Stomach (tissue), 9 donors: Measurements from ENCODE around the gene FAM120A. TPM values are rescaled to one million over a fixed set of nuclear protein-coding genes. Genes with fewer than 3 reads are reported as not detected.

Source experiments
- DNase-seq, 2 donors: peaks; one replicate each; pipeline versions ENCODE4 v3.0.0 to v3.0.0-alpha.2; 2013 to 2019
- H3K27ac ChIP-seq, 5 donors: fragments of 200-600 bp in 4 of 5; sonication (generic) in 4 of 5; one replicate each; pipeline ENCODE4 v1.5.1; 2013 to 2019; ENCODE audit warnings: mild to moderate bottlenecking in 1 of 5, moderate library complexity in 1 of 5
- H3K27me3 ChIP-seq, 3 donors: fragments of 200-600 bp; sonication (generic); one replicate each; pipeline ENCODE4 v1.5.1; 2017 to 2019; ENCODE audit warnings: mixed run types in 1 of 3
- H3K36me3 ChIP-seq, 4 donors: fragments of 200-600 bp; sonication (generic); 1 replicate in 3 of 4; 2 replicates in 1 of 4; pipeline ENCODE4 v1.5.1; 2016 to 2019
- H3K4me1 ChIP-seq, 4 donors: fragments of 200-600 bp; sonication (generic); one replicate each; pipeline ENCODE4 v1.5.1; 2016 to 2019
- H3K4me3 ChIP-seq, 4 donors: fragments of 200-600 bp; sonication (generic) in 3 of 4; one replicate each; pipeline ENCODE4 v1.5.1; 2016 to 2019; ENCODE audit warnings: mild to moderate bottlenecking in 1 of 4
- H3K9me3 ChIP-seq, 4 donors: fragments of 200-600 bp; sonication (generic); one replicate each; pipeline ENCODE4 v1.5.1; 2016 to 2019
- EP300 ChIP-seq: sonication (generic); formaldehyde crosslinking; IDR thresholded peaks from one replicate; pipeline ENCODE4 v1.6.1; 2017; ENCODE audit warnings: antibody characterized with exemption
- POLR2A ChIP-seq, 4 donors: fragments of 450-650 bp; IDR thresholded peaks; one replicate each; pipeline ENCODE4 v1.6.1; 2016; ENCODE audit warnings: antibody characterized with exemption in 4 of 4, control low read depth in 2 of 4, mild to moderate bottlenecking in 1 of 4, moderate library complexity in 1 of 4
- POLR2AphosphoS5 ChIP-seq, 3 donors: sonication (generic); formaldehyde crosslinking; IDR thresholded peaks; one replicate each; pipeline ENCODE4 v1.6.1; 2016; ENCODE audit warnings: antibody characterized with exemption in 3 of 3
- WGBS, 5 donors: extraction: QIAGEN DNeasy Blood & Tissue Kit in 3 of 5; methylation state at CpG; one replicate each; pipeline versions ENCODE4 v1.1.5 to v1.1.7; 2013 to 2018; 5-methylcytosine and 5-hydroxymethylcytosine counted together
- intact Hi-C: fragments of 100-400 bp; cut with DNase I; formaldehyde crosslinking; loops from one replicate; pipeline ENCODE4 v1.15.1; 2023; ENCODE audit warnings: low total_unique reads
- polyA plus RNA-seq, 3 donors: library from polyadenylated mRNA; stranded (reverse); fragments of 200-250 nt; gene quantifications; one replicate each; pipeline ENCODE4 v1.2.3, GENCODE V29; 2013
- total RNA-seq, 5 donors: library from RNA; depleted of rRNA; stranded (reverse); fragments of >200 nt; gene quantifications; one replicate each; pipeline versions ENCODE4 v1.1.0 to v1.2.3, GENCODE V29; 2014 to 2016
- TF ChIP-seq, protein P1 (sequence below), 7 experiments: fragments of 450-650 bp in 4 of 7; fragments of 200-600 bp in 3 of 7; sonication (generic) in 3 of 7; IDR thresholded peaks; one replicate each; pipeline ENCODE4 v1.5.1; 2016 to 2019; ENCODE audit warnings: antibody characterized with exemption in 7 of 7, control low read depth in 2 of 7, mild to moderate bottlenecking in 1 of 7
- donor health status: healthy with polysubstance abuse.
- donor health status: Bipolar disorder and iron deficiency.
- donor health status: healthy.

The FAM120A gene
- total and polyA plus RNA-seq, 8 donors, result 35.8 to 192 (median 92.1) TPM

DNA sequence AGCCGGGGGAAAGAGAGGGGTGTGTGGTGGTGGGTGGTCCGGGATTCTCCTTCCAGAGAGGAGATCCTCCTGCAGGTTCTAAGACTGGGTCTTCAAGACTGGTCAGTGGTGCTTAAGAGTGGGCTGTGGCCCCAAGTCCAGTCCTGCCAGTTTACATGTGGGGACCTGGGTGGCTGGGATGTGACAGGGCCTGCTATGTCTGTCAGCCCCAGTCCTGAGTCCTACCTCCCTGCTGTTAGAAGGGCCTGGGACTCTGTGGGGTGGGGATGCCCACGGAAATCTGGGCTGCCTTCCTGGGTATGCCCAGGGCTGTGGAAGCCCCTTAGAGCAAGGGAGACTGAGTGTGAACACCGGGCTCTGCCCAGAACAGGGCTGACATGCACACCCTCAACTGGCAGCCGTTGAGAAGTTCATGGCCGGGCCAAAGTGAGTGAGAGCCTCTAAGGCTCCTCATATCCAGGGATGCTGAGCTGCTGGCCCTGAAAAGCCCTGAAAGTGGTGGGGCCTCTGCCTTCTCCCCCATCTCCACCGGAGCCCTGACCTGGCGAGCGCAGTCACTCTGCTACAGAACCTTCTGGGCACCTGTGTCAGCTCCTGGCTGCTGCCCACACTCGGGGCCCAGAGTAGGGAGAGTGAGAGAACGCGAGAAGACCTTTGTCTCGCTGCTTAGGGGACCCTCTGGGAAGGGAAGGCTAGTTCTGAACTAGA, 126.6 kb downstream of the FAM120A start:
- intact Hi-C loops, result no loop called here
- TF ChIP-seq, protein P1, sequence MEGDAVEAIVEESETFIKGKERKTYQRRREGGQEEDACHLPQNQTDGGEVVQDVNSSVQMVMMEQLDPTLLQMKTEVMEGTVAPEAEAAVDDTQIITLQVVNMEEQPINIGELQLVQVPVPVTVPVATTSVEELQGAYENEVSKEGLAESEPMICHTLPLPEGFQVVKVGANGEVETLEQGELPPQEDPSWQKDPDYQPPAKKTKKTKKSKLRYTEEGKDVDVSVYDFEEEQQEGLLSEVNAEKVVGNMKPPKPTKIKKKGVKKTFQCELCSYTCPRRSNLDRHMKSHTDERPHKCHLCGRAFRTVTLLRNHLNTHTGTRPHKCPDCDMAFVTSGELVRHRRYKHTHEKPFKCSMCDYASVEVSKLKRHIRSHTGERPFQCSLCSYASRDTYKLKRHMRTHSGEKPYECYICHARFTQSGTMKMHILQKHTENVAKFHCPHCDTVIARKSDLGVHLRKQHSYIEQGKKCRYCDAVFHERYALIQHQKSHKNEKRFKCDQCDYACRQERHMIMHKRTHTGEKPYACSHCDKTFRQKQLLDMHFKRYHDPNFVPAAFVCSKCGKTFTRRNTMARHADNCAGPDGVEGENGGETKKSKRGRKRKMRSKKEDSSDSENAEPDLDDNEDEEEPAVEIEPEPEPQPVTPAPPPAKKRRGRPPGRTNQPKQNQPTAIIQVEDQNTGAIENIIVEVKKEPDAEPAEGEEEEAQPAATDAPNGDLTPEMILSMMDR (IDR thresholded peaks at IDR 0.05), result no peak
- TF ChIP-seq POLR2AphosphoS5 (IDR thresholded peaks at IDR 0.05) (no peak), EP300 (no peak), POLR2A (IDR thresholded peaks at IDR 0.05) (no peak)
- DNase-seq, result peak in 1 of 2 donors; percentile 26
- H3K27me3 ChIP-seq, result no peaks in the 10 kb centered on the region
- 27 to 53% (median 37%) methylated on average over 7 to 13 of the region's 13 CpGs for WGBS, 5 donors
- no peaks in the 10 kb centered on the region for H3K9me3 ChIP-seq
- peak overlapping the region; percentile 81 to 95 (median 88) for H3K4me3 ChIP-seq
- H3K36me3 ChIP-seq, result no peaks in the 10 kb centered on the region
- H3K4me1 ChIP-seq, result peaks cover 65 to 77% (median 70%) of the 10 kb centered on the region in 4 donors
- peak overlapping the region; percentile 83 to 98 (median 96) for H3K27ac ChIP-seq

DNA sequence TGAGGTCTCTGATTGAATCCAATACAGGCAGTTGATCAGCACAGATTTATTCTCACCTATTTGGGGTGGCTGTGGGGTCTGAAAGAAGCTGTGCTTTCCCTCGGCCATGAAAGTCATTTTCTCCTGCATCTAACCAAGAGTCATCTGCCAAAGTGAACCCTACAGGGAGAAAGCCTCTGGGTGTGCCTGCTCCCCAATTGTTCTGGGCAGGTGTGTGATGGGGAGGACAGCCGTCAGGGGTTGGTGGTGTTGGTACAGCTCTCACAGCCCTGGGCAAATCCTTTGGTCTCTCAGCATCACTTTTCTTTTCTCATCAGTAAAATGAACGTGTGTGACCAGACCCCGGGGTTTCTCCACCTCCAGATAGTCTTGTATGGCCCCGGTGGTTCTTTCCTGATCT, 127.4 kb downstream of the FAM120A start:
- H3K27ac ChIP-seq, result peak overlapping the region in 4 of 5 donors; percentile 83 to 98 (median 90)

DNA sequence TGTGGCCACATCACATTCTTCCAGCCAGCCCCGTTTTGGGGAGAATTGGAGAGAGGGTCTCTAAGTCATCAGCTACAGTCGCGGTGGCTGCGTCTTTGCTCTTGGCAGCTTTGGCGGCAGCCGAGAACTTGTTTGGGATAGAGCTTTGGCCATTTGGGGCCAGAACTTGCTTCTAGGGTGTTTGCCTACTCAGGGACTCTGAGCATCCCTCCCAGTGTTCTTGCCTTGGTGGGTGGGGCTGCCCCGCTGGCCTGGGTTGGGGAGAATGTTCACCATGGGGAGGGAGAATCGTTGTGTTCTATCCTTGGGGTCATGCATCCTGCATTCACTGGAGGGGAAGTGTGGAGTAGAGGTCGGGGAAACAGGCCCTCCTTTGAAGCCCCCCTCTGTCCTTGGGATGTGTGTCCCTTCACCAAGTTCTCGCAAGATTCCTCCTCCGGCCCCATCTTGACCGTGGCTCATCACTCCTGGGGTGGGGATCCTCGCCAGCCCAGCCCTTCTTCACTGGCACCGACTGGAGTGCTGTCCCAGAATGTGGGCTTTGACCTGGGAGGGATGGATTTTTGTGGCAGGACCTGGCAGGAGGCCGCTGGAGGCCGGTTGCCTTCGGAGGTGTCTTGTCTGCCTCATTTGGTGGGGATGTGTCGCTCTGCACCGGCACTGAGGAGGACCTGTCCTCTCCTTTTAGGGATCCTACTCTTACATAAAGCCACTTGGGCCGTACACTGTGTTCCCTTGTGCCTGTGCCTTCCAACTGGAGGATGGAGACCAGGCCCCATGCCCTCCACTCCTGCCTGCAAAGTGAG, 128.4 kb downstream of the FAM120A start:
- H3K4me3 ChIP-seq, result no peak overlapping the region
- no peaks in the 10 kb centered on the region for H3K9me3 ChIP-seq
- peaks cover 60 to 68% (median 63%) of the 10 kb centered on the region in 4 donors for H3K4me1 ChIP-seq
- peak overlapping the region; percentile 28 to 96 (median 69) for H3K27ac ChIP-seq
- no peaks in the 10 kb centered on the region for H3K36me3 ChIP-seq
- TF ChIP-seq POLR2A (IDR thresholded peaks at IDR 0.05), result no peak
- TF ChIP-seq POLR2AphosphoS5 (IDR thresholded peaks at IDR 0.05), result no peak
- no peak for TF ChIP-seq EP300
- TF ChIP-seq, protein P1 (IDR thresholded peaks at IDR 0.05), result no peak
- DNase-seq, result peak in 1 of 2 donors; percentile 24
- no peaks in the 10 kb centered on the region for H3K27me3 ChIP-seq
- WGBS, 5 donors, result 73 to 83% (median 78%) methylated on average over 19 to 20 of the region's 20 CpGs
- intact Hi-C loops, result no loop called here

More for the DNA sequence above, 127.4 kb downstream of the FAM120A start:
- TF ChIP-seq POLR2AphosphoS5 (IDR thresholded peaks at IDR 0.05) (no peak), EP300 (no peak), POLR2A (IDR thresholded peaks at IDR 0.05) (no peak)
- TF ChIP-seq, protein P1 (IDR thresholded peaks at IDR 0.05), result no peak
- intact Hi-C loops, result no loop called here
- Histone ChIP-seq H3K36me3 (no peaks in the 10 kb centered on the region), H3K4me1 (peaks cover 65 to 79% (median 70%) of the 10 kb centered on the region in 4 donors), H3K9me3 (no peaks in the 10 kb centered on the region), H3K4me3 (peak overlapping the region in 1 of 4 donors; percentile 95), H3K27me3 (no peaks in the 10 kb centered on the region)
- WGBS, 5 donors, result 62 to 75% (median 73%) methylated on average over 5 of the region's 5 CpGs
- peak in 1 of 2 donors; percentile 10 for DNase-seq

DNA sequence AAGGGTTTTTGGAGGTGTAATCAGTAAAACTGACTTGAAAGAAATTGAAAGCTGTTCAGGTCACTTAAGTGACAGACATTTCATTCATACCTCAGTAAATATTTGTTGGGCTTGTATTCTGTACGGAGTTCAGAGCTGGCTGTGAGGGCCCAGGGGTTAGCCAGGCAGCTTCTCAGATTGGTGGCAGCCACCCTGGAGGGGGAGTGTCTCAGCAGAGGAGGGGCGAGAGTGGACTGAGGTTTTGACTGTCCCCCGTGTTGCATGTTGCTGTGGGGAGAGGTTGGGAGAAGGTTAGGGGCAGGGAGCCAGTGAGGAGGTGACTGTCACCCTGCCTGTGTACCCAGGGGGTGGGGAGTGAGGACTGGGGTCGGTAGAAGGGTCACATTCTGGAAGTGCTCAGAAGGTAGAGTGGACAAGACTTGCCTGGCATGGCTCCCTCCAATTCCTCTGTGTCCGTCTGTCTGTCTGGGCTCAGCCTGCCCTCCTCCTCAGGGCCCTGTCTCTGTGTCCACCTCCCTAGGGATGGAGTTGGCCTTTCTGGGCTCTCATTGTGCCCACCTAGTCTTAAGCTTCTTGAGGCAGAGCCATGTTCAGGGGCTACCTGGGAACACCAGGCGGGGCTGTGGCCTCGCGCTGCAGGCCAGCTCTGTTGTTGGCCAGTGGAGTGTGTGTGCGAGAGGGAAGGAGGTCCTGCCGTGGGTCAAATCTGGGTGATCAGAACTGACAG, 129.3 kb downstream of the FAM120A start:
- Histone ChIP-seq H3K4me3 (no peak overlapping the region), H3K27ac (peak overlapping the region; percentile 14 to 96 (median 69)), H3K4me1 (peaks cover 55 to 70% (median 60%) of the 10 kb centered on the region in 4 donors), H3K36me3 (no peaks in the 10 kb centered on the region), H3K27me3 (no peaks in the 10 kb centered on the region), H3K9me3 (no peaks in the 10 kb centered on the region)
- TF ChIP-seq EP300 (no peak), POLR2AphosphoS5 (IDR thresholded peaks at IDR 0.05) (no peak), POLR2A (IDR thresholded peaks at IDR 0.05) (no peak)
- TF ChIP-seq, protein P1 (IDR thresholded peaks at IDR 0.05), result no peak
- WGBS, 5 donors, result 31 to 44% (median 41%) methylated on average over 10 of the region's 10 CpGs
- intact Hi-C loops, result no loop called here
- peak in 1 of 2 donors; percentile 30 for DNase-seq
